Gastrocnemius medialis (tissue), 4 donors: ENCODE measurements around the gene KLK11.

ENCODE experiments used
- CTCF ChIP-seq, 5 experiments: fragments of 450-650 bp in 3 of 5; fragments of 200-600 bp in 2 of 5; sonication (generic) in 2 of 5; IDR thresholded peaks in 4 of 5; conservative IDR thresholded peaks in 1 of 5; 1 replicate in 4 of 5; 2 replicates in 1 of 5; pipeline ENCODE4 v1.5.1; 2016 to 2019; ENCODE audit warnings: antibody characterized with exemption in 5 of 5, mild to moderate bottlenecking in 3 of 5, moderate library complexity in 3 of 5
- POLR2A ChIP-seq, 2 donors: fragments of 450-650 bp; IDR thresholded peaks; one replicate each; pipeline ENCODE4 v1.6.1; 2017; ENCODE audit warnings: antibody characterized with exemption in 2 of 2, mild to moderate bottlenecking in 2 of 2, moderate library complexity in 2 of 2

GRCh38 chr19:51009061-51009891, 17.1 kb downstream of the KLK11 start:
- TF ChIP-seq CTCF (IDR thresholded peaks at IDR 0.05 in 4 of 5, conservative IDR thresholded peaks at IDR 0.05 in 1 of 5) (no peak), POLR2A (IDR thresholded peaks at IDR 0.05) (no peak)
